H1 (cell line): ENCODE results near the gene SENP1. TPM values are rescaled to one million over a fixed set of nuclear protein-coding genes. Genes with fewer than 3 reads are reported as not detected.

Experiments
- CTCF ChIA-PET: fragments of 300-600 bp; sonication (Branson Sonifier 250); formaldehyde crosslinking; loops from one replicate; lab custom pipeline; 2021; ENCODE audit not compliant: partially characterized antibody; lab: Charles Lee
- POLR2A ChIA-PET: fragments of 300-600 bp; sonication (Branson Sonifier 250); formaldehyde crosslinking; loops from one replicate; lab custom pipeline; 2021; ENCODE audit warnings: inconsistent platforms; ENCODE audit not compliant: partially characterized antibody; lab: Charles Lee
- DNase-seq, 2 experiments: peaks; one replicate each; pipeline versions ENCODE4 v3.0.0 to v3.0.0-alpha.2; 2010 to 2022; ENCODE audit warnings: low spot score in 2 of 2, low read depth in 1 of 2, mixed read lengths in 1 of 2
- FAIRE-seq: peaks from 2 replicates; lab custom pipeline; 2011; peaks lifted over from hg19 to GRCh38; lab: Jason Lieb, UNC
- H2AFZ ChIP-seq: 2 replicates; pipeline ENCODE4 v1.8.1; 2012; ENCODE audit warnings: low read length, inconsistent platforms
- H2AK5ac ChIP-seq: 2 replicates; pipeline ENCODE4 v1.6.1; 2013; ENCODE audit warnings: low read depth, low read length
- H2BK120ac ChIP-seq: replicated peaks from 2 replicates; pipeline ENCODE3; 2013; ENCODE audit warnings: low read depth, low read length, inconsistent platforms
- H2BK12ac ChIP-seq: 2 replicates; pipeline ENCODE4 v1.6.1; 2013; ENCODE audit warnings: low read depth, low read length
- H2BK15ac ChIP-seq: 2 replicates; pipeline ENCODE4 v1.6.1; 2013; ENCODE audit warnings: low read length
- H2BK20ac ChIP-seq: 2 replicates; pipeline ENCODE4 v1.6.1; 2013; ENCODE audit warnings: low read length
- H2BK5ac ChIP-seq: 2 replicates; pipeline ENCODE4 v1.6.1; 2013; ENCODE audit warnings: low read depth, low read length
- H3K14ac ChIP-seq: 2 replicates; pipeline ENCODE4 v1.6.1; 2013; ENCODE audit warnings: inconsistent platforms; ENCODE audit not compliant: insufficient read length
- H3K18ac ChIP-seq: 2 replicates; pipeline ENCODE4 v1.6.1; 2013; ENCODE audit warnings: low read length; ENCODE audit errors: extremely low read depth
- H3K23ac ChIP-seq: 2 replicates; pipeline ENCODE4 v1.6.1; 2013; ENCODE audit warnings: inconsistent platforms; ENCODE audit not compliant: insufficient read length
- H3K23me2 ChIP-seq: 2 replicates; pipeline ENCODE4 v1.6.1; 2013; ENCODE audit warnings: low read depth, low read length
- H3K27ac ChIP-seq: 2 replicates; pipeline ENCODE4 v1.6.1; 2011; ENCODE audit warnings: low read depth, low read length, inconsistent platforms
- H3K27me3 ChIP-seq, 4 experiments: replicated peaks in 1 of 4; 1 replicate in 1 of 4; 2 replicates in 3 of 4; pipeline versions ENCODE4 v1.6.1 to v1.8.1; 2011 to 2013; ENCODE audit warnings: low read length in 3 of 4, mild to moderate bottlenecking in 3 of 4, inconsistent platforms in 2 of 4, mixed read lengths in 2 of 4, moderate library complexity in 1 of 4; ENCODE audit not compliant: control insufficient read depth in 3 of 4, insufficient read depth in 3 of 4; ENCODE audit errors: extremely low read depth in 1 of 4
- H3K36me3 ChIP-seq, 4 experiments: 2 replicates each; pipeline versions ENCODE4 v1.6.1 to v1.8.1; 2011 to 2013; ENCODE audit warnings: mild to moderate bottlenecking in 4 of 4, low read length in 3 of 4, moderate library complexity in 2 of 4, control low read depth in 1 of 4, inconsistent platforms in 1 of 4; ENCODE audit not compliant: insufficient read depth in 4 of 4, control insufficient read depth in 2 of 4
- H3K4ac ChIP-seq: replicated peaks from 2 replicates; pipeline ENCODE3; 2013; ENCODE audit warnings: low read length, low read depth, mixed read lengths, inconsistent platforms; ENCODE audit not compliant: insufficient read length
- H3K4me1 ChIP-seq, 4 experiments: replicated peaks in 1 of 4; 1 replicate in 1 of 4; 2 replicates in 3 of 4; pipeline versions ENCODE4 v1.6.1 to v1.8.1; 2011 to 2013; ENCODE audit warnings: low read length in 3 of 4, inconsistent platforms in 2 of 4, mixed read lengths in 1 of 4; ENCODE audit not compliant: insufficient read depth in 4 of 4, control insufficient read depth in 3 of 4
- H3K4me2 ChIP-seq, 2 experiments: 2 replicates each; pipeline versions ENCODE4 v1.6.1 to v1.8.1; 2011 to 2013; ENCODE audit warnings: low read depth in 2 of 2, low read length in 2 of 2, control low read depth in 1 of 2, inconsistent platforms in 1 of 2, mild to moderate bottlenecking in 1 of 2; ENCODE audit not compliant: insufficient read depth in 1 of 2
- H3K4me3 ChIP-seq, 4 experiments: fragments of 200-600, 300-600 bp in 1 of 4; sonication (generic), shearing (Covaris generic), sonication (Bioruptor Twin) in 1 of 4; 2 replicates each; pipeline versions ENCODE4 v1.5.1 to v1.8.1; 2011 to 2016; ENCODE audit warnings: low read length in 4 of 4, low read depth in 3 of 4, control low read depth in 2 of 4, inconsistent platforms in 2 of 4, mild to moderate bottlenecking in 2 of 4, mixed read lengths in 1 of 4, moderate library complexity in 1 of 4; ENCODE audit not compliant: insufficient read depth in 2 of 4; ENCODE audit errors: extremely low read depth in 1 of 4
- H3K56ac ChIP-seq: replicated peaks from 2 replicates; pipeline ENCODE3; 2013; ENCODE audit warnings: low read depth, mild to moderate bottlenecking, mixed read lengths, low read length, inconsistent platforms; ENCODE audit not compliant: insufficient read length
- H3K79me1 ChIP-seq: 2 replicates; pipeline ENCODE4 v1.6.1; 2013; ENCODE audit warnings: low read depth, low read length, control low read depth
- H3K79me2 ChIP-seq, 2 experiments: 2 replicates each; pipeline versions ENCODE4 v1.6.1 to v1.8.1; 2012 to 2013; ENCODE audit warnings: low read length in 2 of 2, mild to moderate bottlenecking in 2 of 2, inconsistent platforms in 1 of 2; ENCODE audit not compliant: insufficient read depth in 2 of 2, control insufficient read depth in 1 of 2
- H3K9ac ChIP-seq, 4 experiments: replicated peaks in 1 of 4; 1 replicate in 1 of 4; 2 replicates in 3 of 4; pipeline versions ENCODE4 v1.6.1 to v1.8.1; 2011 to 2013; ENCODE audit warnings: low read depth in 3 of 4, low read length in 3 of 4, control low read depth in 2 of 4, mild to moderate bottlenecking in 2 of 4, moderate library complexity in 2 of 4, inconsistent platforms in 1 of 4; ENCODE audit errors: extremely low read depth in 1 of 4
- H3K9me3 ChIP-seq, 2 experiments: 2 replicates each; pipeline versions ENCODE4 v1.6.1 to v1.8.1; 2012 to 2013; ENCODE audit warnings: mild to moderate bottlenecking in 2 of 2, moderate library complexity in 2 of 2, control low read depth in 1 of 2, inconsistent platforms in 1 of 2, low read depth in 1 of 2, low read length in 1 of 2, mixed read lengths in 1 of 2; ENCODE audit not compliant: insufficient read depth in 2 of 2
- H4K20me1 ChIP-seq, 2 experiments: replicated peaks in 1 of 2; 2 replicates each; pipeline versions ENCODE3 to v1.8.1; 2011 to 2013; ENCODE audit warnings: inconsistent platforms in 2 of 2, low read length in 2 of 2, mild to moderate bottlenecking in 1 of 2; ENCODE audit not compliant: insufficient read depth in 2 of 2, control insufficient read depth in 1 of 2
- H4K5ac ChIP-seq: 2 replicates; pipeline ENCODE4 v1.6.1; 2013; ENCODE audit warnings: low read length, low read depth, mixed read lengths, inconsistent platforms; ENCODE audit not compliant: insufficient read length
- H4K8ac ChIP-seq: 2 replicates; pipeline ENCODE4 v1.8.0; 2013; ENCODE audit warnings: mild to moderate bottlenecking, moderate library complexity, low read length, inconsistent platforms; ENCODE audit not compliant: insufficient read depth; ENCODE audit errors: extremely low read depth
- H4K91ac ChIP-seq: replicated peaks from 2 replicates; pipeline ENCODE3; 2013; ENCODE audit warnings: low read length, mixed read lengths, inconsistent platforms; ENCODE audit not compliant: insufficient read length
- CBX5 ChIP-seq: fragments of 300-800, 300-1000 bp; sonication (generic); IDR thresholded peaks from 2 replicates; pipeline ENCODE4 v1.7.1; 2016; ENCODE audit warnings: antibody characterized with exemption, low read length, low read depth
- EP300 ChIP-seq, 2 experiments: IDR thresholded peaks; 1 replicate in 1 of 2; 2 replicates in 1 of 2; pipeline ENCODE4 v1.6.1; 2011 to 2012; ENCODE audit warnings: low read depth in 2 of 2, low read length in 2 of 2, mild to moderate bottlenecking in 2 of 2, borderline replicate concordance in 1 of 2, inconsistent platforms in 1 of 2, moderate library complexity in 1 of 2
- GABPA ChIP-seq: IDR thresholded peaks from 2 replicates; pipeline ENCODE4 v1.6.1; 2011; ENCODE audit warnings: mild to moderate bottlenecking, low read length, moderate library complexity, borderline replicate concordance; ENCODE audit not compliant: insufficient read depth
- KDM5A ChIP-seq: fragments of 200-600 bp; IDR thresholded peaks from 2 replicates; pipeline ENCODE4 v1.7.1; 2012; ENCODE audit warnings: mild to moderate bottlenecking, low read length, inconsistent platforms, mixed read lengths
- PHF8 ChIP-seq: fragments of 200-600 bp; sonication (generic); conservative IDR thresholded peaks from 2 replicates; pipeline ENCODE4 v1.7.1; 2012; ENCODE audit warnings: low read depth, mild to moderate bottlenecking, inconsistent platforms, low read length, moderate library complexity
- SIRT6 ChIP-seq: IDR thresholded peaks from one replicate; pipeline ENCODE4 v1.7.1; 2012; ENCODE audit warnings: low read length, inconsistent platforms
- TEAD4 ChIP-seq: IDR thresholded peaks from 2 replicates; pipeline ENCODE4 v1.6.1; 2012; ENCODE audit warnings: low read depth, low read length, inconsistent platforms, mixed read lengths
- WGBS, 2 experiments: shearing (Covaris generic) in 1 of 2; methylation state at CpG; one replicate each; pipeline versions ENCODE4 v1.1.6 to v1.1.7; 2013 to 2015; ENCODE audit warnings: low lambda C conversion rate in 2 of 2, mixed read lengths in 2 of 2, inconsistent platforms in 1 of 2, low coverage in 1 of 2, missing lambda C conversion rate in 1 of 2; ENCODE audit not compliant: insufficient replicate concordance in 2 of 2, insufficient coverage in 1 of 2, insufficient read length in 1 of 2; ENCODE audit errors: extremely low coverage in 1 of 2, missing lambda C conversion rate in 1 of 2; 5-methylcytosine and 5-hydroxymethylcytosine counted together
- polyA plus RNA-seq, 7 experiments: library from polyadenylated mRNA; depleted of rRNA in 3 of 7; stranded (reverse) in 5 of 7; unstranded in 2 of 7; fragments of >200 nt in 5 of 7; fragments of 200-250 nt in 2 of 7; gene quantifications; 1 replicate in 5 of 7; 2 replicates in 1 of 7; 4 replicates in 1 of 7; pipeline versions ENCODE4 v1.2.1 to v1.2.3, GENCODE V29; 2011 to 2013; ENCODE audit warnings: missing spikeins in 2 of 7, mixed read lengths in 2 of 7
- total RNA-seq: library from RNA; stranded (reverse); fragmentation: NEBNext Ultra II Directional; extraction: Animal tissue kit (Norgen Biotek cat#: 25700); gene quantifications from 2 replicates; pipeline ENCODE4 v1.2.1, GENCODE V29; 2021
- TF ChIP-seq, protein P1 (sequence below): IDR thresholded peaks from 2 replicates; pipeline ENCODE4 v1.6.1; 2012; ENCODE audit warnings: inconsistent platforms
- TF ChIP-seq, protein P2 (sequence below): IDR thresholded peaks from 2 replicates; pipeline ENCODE4 v1.6.1; 2011; ENCODE audit warnings: low read length, improper control_type of control experiment
- TF ChIP-seq, protein P3 (sequence below), 3 experiments: IDR thresholded peaks; 1 replicate in 2 of 3; 2 replicates in 1 of 3; pipeline versions ENCODE4 v1.5.1 to v1.6.1; 2011; ENCODE audit warnings: low read length in 3 of 3, mild to moderate bottlenecking in 3 of 3, inconsistent platforms in 2 of 3, low read depth in 1 of 3, moderate library complexity in 1 of 3; ENCODE audit not compliant: insufficient read depth in 1 of 3; ENCODE audit errors: control extremely low read depth in 1 of 3

SENP1 gene
- total and polyA plus RNA-seq, 2 of the 8 experiments (the other 6 are each of a cell fraction or from before 2014, with no cell fraction given) = 14.2 to 31.5 TPM

DNA sequence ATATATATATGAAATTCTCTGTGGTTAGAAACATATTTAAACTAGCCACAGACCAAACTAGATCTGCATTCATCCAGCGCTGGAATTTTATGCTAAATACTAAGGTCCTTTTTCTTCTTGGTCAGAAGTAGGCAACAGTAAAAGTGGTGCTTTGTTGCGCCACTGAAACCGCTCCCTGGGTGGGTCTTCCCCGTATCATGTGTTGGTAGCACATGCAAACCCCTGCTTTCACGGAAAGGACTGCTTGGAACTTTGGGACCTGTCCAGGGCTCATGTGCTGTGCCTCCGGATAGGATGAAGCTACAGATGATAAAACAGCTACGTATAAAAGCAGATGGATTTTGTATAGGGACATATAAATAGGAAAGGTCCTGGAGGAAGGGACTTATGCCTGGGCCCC, 61.5 kb downstream of the SENP1 start:
- H4K8ac ChIP-seq = no peak overlapping the region
- FAIRE-seq (no peak), DNase-seq (no peak)
- no peak overlapping the region for H4K5ac ChIP-seq
- no peak overlapping the region for H2BK120ac ChIP-seq
- H2BK12ac ChIP-seq = no peak overlapping the region
- no peak overlapping the region for H3K4ac ChIP-seq
- ChIA-PET POLR2A (interaction anchor here (0.9 kb wide), 1 partner anchor 62 kb away, joined by 3 read pairs; no protein-coding TSS in a partner anchor), CTCF (interaction anchor here (0.5 to 1.2 kb wide), 3 partner anchors 13 to 267 kb away, joined by 3 to 4 read pairs (median 3); no protein-coding TSS in a partner anchor)
- no peak overlapping the region for H2BK15ac ChIP-seq
- no peak overlapping the region for H3K4me3 ChIP-seq
- H4K91ac ChIP-seq = no peak overlapping the region
- H3K23ac ChIP-seq = no peak overlapping the region
- no peaks in the 10 kb centered on the region for H3K79me2 ChIP-seq
- no peak overlapping the region for H3K9ac ChIP-seq
- no peaks in the 10 kb centered on the region for H3K9me3 ChIP-seq
- H3K56ac ChIP-seq = no peak overlapping the region
- peaks cover 14 to 44% (median 24%) of the 10 kb centered on the region in 4 experiments for H3K36me3 ChIP-seq
- no peak overlapping the region for H2AK5ac ChIP-seq
- H2BK5ac ChIP-seq = no peak overlapping the region
- H3K14ac ChIP-seq = no peak overlapping the region
- no peaks in the 10 kb centered on the region; a peak in 2 of 7 replicates for H3K27me3 ChIP-seq
- H3K23me2 ChIP-seq = no peaks in the 10 kb centered on the region
- no peaks in the 10 kb centered on the region for H3K79me1 ChIP-seq
- H3K4me2 ChIP-seq = no peak overlapping the region
- no peak overlapping the region for H2AFZ ChIP-seq
- WGBS, 2 experiments = 96% methylated on average over 7 of the region's 7 CpGs; no CpG with 5 or more reads in 1 of the 2 experiments
- H3K18ac ChIP-seq = no peak overlapping the region
- H3K4me1 ChIP-seq = no peaks in the 10 kb centered on the region
- H2BK20ac ChIP-seq = no peak overlapping the region
- no peaks in the 10 kb centered on the region for H4K20me1 ChIP-seq
- H3K27ac ChIP-seq = no peak overlapping the region
- no peak for TF ChIP-seq PHF8
- TF ChIP-seq TEAD4 = no peak
- TF ChIP-seq EP300 (IDR thresholded peaks at IDR 0.05; ENCODE audit: borderline replicate concordance in 1 of 2, low read depth in 2 of 2, low read length in 2 of 2) = no peak
- no peak for TF ChIP-seq SIRT6
- TF ChIP-seq, protein P1, sequence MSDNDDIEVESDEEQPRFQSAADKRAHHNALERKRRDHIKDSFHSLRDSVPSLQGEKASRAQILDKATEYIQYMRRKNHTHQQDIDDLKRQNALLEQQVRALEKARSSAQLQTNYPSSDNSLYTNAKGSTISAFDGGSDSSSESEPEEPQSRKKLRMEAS = no peak
- no peak for TF ChIP-seq CBX5
- TF ChIP-seq GABPA = no peak
- TF ChIP-seq KDM5A = no peak
- TF ChIP-seq, protein P2, sequence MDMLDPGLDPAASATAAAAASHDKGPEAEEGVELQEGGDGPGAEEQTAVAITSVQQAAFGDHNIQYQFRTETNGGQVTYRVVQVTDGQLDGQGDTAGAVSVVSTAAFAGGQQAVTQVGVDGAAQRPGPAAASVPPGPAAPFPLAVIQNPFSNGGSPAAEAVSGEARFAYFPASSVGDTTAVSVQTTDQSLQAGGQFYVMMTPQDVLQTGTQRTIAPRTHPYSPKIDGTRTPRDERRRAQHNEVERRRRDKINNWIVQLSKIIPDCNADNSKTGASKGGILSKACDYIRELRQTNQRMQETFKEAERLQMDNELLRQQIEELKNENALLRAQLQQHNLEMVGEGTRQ = no peak
- TF ChIP-seq, protein P3, sequence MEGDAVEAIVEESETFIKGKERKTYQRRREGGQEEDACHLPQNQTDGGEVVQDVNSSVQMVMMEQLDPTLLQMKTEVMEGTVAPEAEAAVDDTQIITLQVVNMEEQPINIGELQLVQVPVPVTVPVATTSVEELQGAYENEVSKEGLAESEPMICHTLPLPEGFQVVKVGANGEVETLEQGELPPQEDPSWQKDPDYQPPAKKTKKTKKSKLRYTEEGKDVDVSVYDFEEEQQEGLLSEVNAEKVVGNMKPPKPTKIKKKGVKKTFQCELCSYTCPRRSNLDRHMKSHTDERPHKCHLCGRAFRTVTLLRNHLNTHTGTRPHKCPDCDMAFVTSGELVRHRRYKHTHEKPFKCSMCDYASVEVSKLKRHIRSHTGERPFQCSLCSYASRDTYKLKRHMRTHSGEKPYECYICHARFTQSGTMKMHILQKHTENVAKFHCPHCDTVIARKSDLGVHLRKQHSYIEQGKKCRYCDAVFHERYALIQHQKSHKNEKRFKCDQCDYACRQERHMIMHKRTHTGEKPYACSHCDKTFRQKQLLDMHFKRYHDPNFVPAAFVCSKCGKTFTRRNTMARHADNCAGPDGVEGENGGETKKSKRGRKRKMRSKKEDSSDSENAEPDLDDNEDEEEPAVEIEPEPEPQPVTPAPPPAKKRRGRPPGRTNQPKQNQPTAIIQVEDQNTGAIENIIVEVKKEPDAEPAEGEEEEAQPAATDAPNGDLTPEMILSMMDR (IDR thresholded peaks at IDR 0.05; ENCODE audit: control extremely low read depth in 1 of 3, insufficient read depth in 1 of 3, low read depth in 1 of 3, low read length in 3 of 3) = no peak
